ENCODE measurements around the gene ZNF578.

- TF ChIP-seq CTCF (IDR thresholded peaks at IDR 0.05; ENCODE audit: low read length) (no peak), EZH2phosphoT487 (IDR thresholded peaks at IDR 0.05; ENCODE audit: low read length) (no peak)
Measured at GRCh38 chr19:52554216-52554971, 101.0 kb downstream of the ZNF578 start.

Data from MM.1S (cell line).